ENCODE data around the gene WNT7B.
A peak's percentile ranks its signal among the peaks of the same experiment; 100 is the strongest.

The WNT7B gene

GRCh38 chr22:45971408-45972028 lies 5.4 kb downstream of the WNT7B start:
- no peak for DNase-seq (ENCODE audit: low read depth)

- no peak for DNase-seq (ENCODE audit: low read depth)
These were observed 6.1 kb downstream of the WNT7B start for GRCh38 chr22:45970705-45971407.

- no peak for DNase-seq (ENCODE audit: low read depth)
These were observed 7.0 kb downstream of the WNT7B start for GRCh38 chr22:45969801-45970470.

GRCh38 chr22:45969414-45969799 lies 7.6 kb downstream of the WNT7B start:
- DNase-seq (ENCODE audit: low read depth) = no peak

GRCh38 chr22:45968751-45969413 lies 8.1 kb downstream of the WNT7B start:
- peak; percentile 74 for DNase-seq (ENCODE audit: low read depth)

- no peak for DNase-seq (ENCODE audit: low read depth)
These were observed 8.8 kb downstream of the WNT7B start for GRCh38 chr22:45968003-45968650.

GRCh38 chr22:45966895-45967365 lies 10.0 kb downstream of the WNT7B start:
- DNase-seq (ENCODE audit: low read depth) = no peak

GRCh38 chr22:45966320-45966894 lies 10.6 kb downstream of the WNT7B start:
- DNase-seq (ENCODE audit: low read depth) = no peak

- no peak for DNase-seq (ENCODE audit: low read depth)
These were observed 11.4 kb downstream of the WNT7B start for GRCh38 chr22:45965563-45965962.

- no peak for DNase-seq (ENCODE audit: low read depth)
These were observed 11.9 kb downstream of the WNT7B start for GRCh38 chr22:45964926-45965527.

- DNase-seq (ENCODE audit: low read depth) = no peak
These were observed 12.6 kb downstream of the WNT7B start for GRCh38 chr22:45964372-45964771.

GRCh38 chr22:45963821-45964220 lies 13.1 kb downstream of the WNT7B start:
- DNase-seq (ENCODE audit: low read depth) = no peak

- DNase-seq (ENCODE audit: low read depth) = no peak
These were observed 14.1 kb downstream of the WNT7B start for GRCh38 chr22:45962756-45963324.

GRCh38 chr22:45962434-45962718 lies 14.6 kb downstream of the WNT7B start:
- DNase-seq (ENCODE audit: low read depth) = no peak

- no peak for DNase-seq (ENCODE audit: low read depth)
These were observed 15.1 kb downstream of the WNT7B start for GRCh38 chr22:45961679-45962433.

- DNase-seq (ENCODE audit: low read depth) = no peak
These were observed 16.2 kb downstream of the WNT7B start for GRCh38 chr22:45960477-45961386.

- no peak for DNase-seq (ENCODE audit: low read depth)
These were observed 17.1 kb downstream of the WNT7B start for GRCh38 chr22:45959719-45960476.

GRCh38 chr22:45958971-45959370 lies 18.0 kb downstream of the WNT7B start:
- DNase-seq (ENCODE audit: low read depth) = no peak

GRCh38 chr22:45957826-45958225 lies 19.1 kb downstream of the WNT7B start:
- DNase-seq (ENCODE audit: low read depth) = no peak
